ENCODE results near the gene TENM3. TPM values are rescaled to one million over a fixed set of nuclear protein-coding genes. Genes with fewer than 3 reads are reported as not detected.

Gene TENM3
- total and polyA plus RNA-seq, 12 donors, result 0.20 to 6.6 (median 3.5) TPM

GRCh38 chr4:182553653-182554052 is 310.5 kb downstream of the TENM3 start:
- Histone ChIP-seq H3K27me3 (no peaks in the 10 kb centered on the region), H3K4me3 (peak overlapping the region in 3 of 10 donors; percentile 11 to 26 (median 23)), H3K9me3 (no peaks in the 10 kb centered on the region), H3K27ac (no peak overlapping the region), H3K4me1 (no peaks in the 10 kb centered on the region), H3K36me3 (no peaks in the 10 kb centered on the region)
- intact Hi-C loops (cut with DNase I), result no loop called here
- WGBS, 2 donors, result 40 to 41% methylated on average over 6 of the region's 6 CpGs
- no peak for ATAC-seq
- no peak for DNase-seq
- TF ChIP-seq CTCF (IDR thresholded peaks at IDR 0.05), result no peak

- WGBS, 2 donors, result 70 to 78% methylated on average over 7 of the region's 7 CpGs
- intact Hi-C loops (cut with DNase I), result no loop called here
These were observed 311.5 kb downstream of the TENM3 start for GRCh38 chr4:182554736-182555135.

GRCh38 chr4:182555997-182556418 is 312.8 kb downstream of the TENM3 start:
- ATAC-seq (peak in 1 of 8 donors; percentile 22), DNase-seq (no peak)
- H3K4me3 ChIP-seq, result no peak overlapping the region
- H3K9me3 ChIP-seq, result no peaks in the 10 kb centered on the region
- no peak overlapping the region for H3K27ac ChIP-seq
- no peak for TF ChIP-seq CTCF (IDR thresholded peaks at IDR 0.05)
- H3K4me1 ChIP-seq, result no peaks in the 10 kb centered on the region
- no peaks in the 10 kb centered on the region for H3K27me3 ChIP-seq
- WGBS, 2 donors, result 59 to 65% methylated on average over 1 of the region's 1 CpG
- H3K36me3 ChIP-seq, result no peaks in the 10 kb centered on the region
- intact Hi-C loops (cut with DNase I), result no loop called here

More at GRCh38 chr4:182554736-182555135, 311.5 kb downstream of the TENM3 start:
- Histone ChIP-seq H3K27me3 (no peaks in the 10 kb centered on the region), H3K4me3 (peak overlapping the region in 1 of 10 donors; percentile 11), H3K9me3 (no peaks in the 10 kb centered on the region), H3K27ac (no peak overlapping the region), H3K4me1 (no peaks in the 10 kb centered on the region), H3K36me3 (no peaks in the 10 kb centered on the region)
- no peak for TF ChIP-seq CTCF (IDR thresholded peaks at IDR 0.05)
- ATAC-seq, result no peak
- DNase-seq, result no peak

GRCh38 chr4:182556580-182556979 is 313.4 kb downstream of the TENM3 start:
- H3K9me3 ChIP-seq, result no peaks in the 10 kb centered on the region
- no peak overlapping the region for H3K27ac ChIP-seq
- TF ChIP-seq CTCF (IDR thresholded peaks at IDR 0.05), result no peak
- H3K36me3 ChIP-seq, result no peaks in the 10 kb centered on the region
- intact Hi-C loops (cut with DNase I), result no loop called here
- no peak for DNase-seq
- no peaks in the 10 kb centered on the region for H3K4me1 ChIP-seq
- H3K27me3 ChIP-seq, result no peaks in the 10 kb centered on the region
- ATAC-seq, result peak in 2 of 8 donors; percentile 22 to 33
- 46 to 50% methylated on average over 3 of the region's 3 CpGs for WGBS, 2 donors
- no peak overlapping the region for H3K4me3 ChIP-seq
